HG03442 (cell line): ENCODE data around the gene EPHB1.
"Not testable (repeated sequence)": the region's sequence is repeated elsewhere in the genome, so short reads cannot be mapped to it uniquely, and the experiment has no call there.

ENCODE experiments used
- ATAC-seq: cut with Tn5 transposase; IDR thresholded peaks from one replicate; pipeline ENCODE4 v1.9.1; 2021; ENCODE audit warnings: mild to moderate bottlenecking, moderate library complexity; ENCODE audit not compliant: unreplicated experiment

EPHB1 gene

GRCh38 chr3:134775831-134776230 lies 19.2 kb upstream of the EPHB1 start:
- ATAC-seq = no peak

- no peak for ATAC-seq
Observed at GRCh38 chr3:134776518-134776917, 18.5 kb upstream of the EPHB1 start.

DNA sequence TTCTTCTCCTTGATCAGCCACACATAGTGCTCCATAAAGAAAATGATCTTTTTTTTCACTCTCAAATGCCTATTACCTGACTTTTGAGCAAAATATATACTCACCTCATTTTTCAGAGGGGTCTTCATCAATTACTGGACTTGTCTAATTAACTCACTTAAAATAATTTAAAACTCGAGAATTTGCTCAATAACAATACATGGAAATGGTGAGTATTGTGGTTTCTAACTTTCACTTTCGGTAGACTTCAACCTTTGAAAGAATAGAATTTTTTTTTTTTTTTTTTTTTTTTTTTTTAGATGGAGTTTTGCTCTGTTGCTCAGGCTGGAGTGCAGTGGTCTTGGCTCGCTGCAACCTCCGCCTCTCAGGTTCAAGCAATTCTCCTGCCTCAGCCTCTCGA lies 17.7 kb upstream of the EPHB1 start:
- ATAC-seq = no peak

- not testable (repeated sequence) for ATAC-seq
Observed at GRCh38 chr3:134788283-134788682, 6.8 kb upstream of the EPHB1 start.

DNA sequence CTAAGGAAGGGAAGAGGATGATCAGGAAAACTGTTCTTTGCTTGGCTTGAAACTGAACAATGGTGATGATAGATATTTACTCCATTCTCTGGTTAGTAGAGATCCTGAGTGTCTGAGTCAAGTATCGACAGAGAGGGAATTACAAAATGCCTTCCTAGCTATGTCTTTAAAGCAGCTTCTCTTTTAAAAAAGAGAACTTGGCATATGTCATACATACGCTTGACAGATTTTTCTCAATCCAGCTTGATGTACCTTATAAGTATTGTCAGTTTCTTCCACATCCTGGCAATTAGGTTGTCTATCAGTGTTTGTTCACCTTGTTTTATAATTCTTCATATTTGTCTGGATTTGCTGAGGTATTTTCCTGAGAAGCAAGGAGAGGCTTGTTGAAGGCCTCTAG lies 5.0 kb upstream of the EPHB1 start:
- ATAC-seq = no peak

GRCh38 chr3:134791992-134792391 lies 3.1 kb upstream of the EPHB1 start:
- ATAC-seq = no peak

DNA sequence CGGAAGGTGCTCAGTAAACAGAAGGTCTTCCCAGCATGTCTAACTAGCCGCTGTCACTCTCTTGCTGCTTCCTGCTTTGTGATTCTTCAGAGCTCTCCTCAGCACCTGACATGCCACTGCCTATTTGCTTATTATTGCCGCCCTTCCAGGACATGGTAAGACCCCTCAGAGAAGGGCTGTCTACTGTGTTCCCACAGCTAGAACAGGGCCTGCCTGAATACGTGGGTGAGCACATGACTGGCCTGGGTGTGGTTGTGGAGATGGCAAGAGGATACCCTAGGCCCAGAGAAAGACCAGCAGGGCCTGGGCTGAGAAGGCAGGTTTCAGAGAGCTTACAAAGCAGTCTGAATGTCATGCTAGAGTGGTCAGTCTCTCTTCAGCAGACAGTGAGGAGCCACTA lies 2.4 kb upstream of the EPHB1 start:
- ATAC-seq = no peak

GRCh38 chr3:134793562-134793961 lies 1.5 kb upstream of the EPHB1 start:
- no peak for ATAC-seq

GRCh38 chr3:134794323-134794722 lies 737 bp upstream of the EPHB1 start:
- no peak for ATAC-seq

DNA sequence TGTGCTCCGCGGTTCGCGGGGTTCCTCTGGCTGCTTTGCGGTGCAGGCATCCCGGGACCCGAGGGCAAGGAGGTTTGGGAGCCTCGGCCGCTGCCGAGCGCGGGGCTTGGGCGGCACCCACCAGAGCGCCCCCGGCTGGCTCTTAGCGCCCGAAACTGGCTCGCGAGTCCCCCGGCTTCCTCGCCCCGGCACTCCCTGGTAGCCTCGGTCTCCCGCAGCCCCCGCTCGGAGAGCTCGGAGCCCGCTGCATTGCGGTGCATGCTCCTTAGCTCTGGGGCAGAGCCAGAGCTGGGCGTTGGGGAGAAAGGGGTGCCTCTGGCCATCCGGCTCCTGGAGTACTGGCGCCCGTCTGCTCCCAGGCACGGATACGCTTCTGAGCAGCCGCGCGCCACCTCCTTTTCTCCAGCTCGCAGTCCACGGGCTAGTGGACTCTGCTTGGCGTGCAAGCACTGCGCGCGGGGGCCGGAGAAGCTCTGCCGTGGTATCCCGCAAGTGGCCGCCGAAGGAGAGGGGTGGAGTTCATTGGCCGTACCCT lies 753 bp downstream of the EPHB1 start:
- peak; percentile 4 for ATAC-seq

DNA sequence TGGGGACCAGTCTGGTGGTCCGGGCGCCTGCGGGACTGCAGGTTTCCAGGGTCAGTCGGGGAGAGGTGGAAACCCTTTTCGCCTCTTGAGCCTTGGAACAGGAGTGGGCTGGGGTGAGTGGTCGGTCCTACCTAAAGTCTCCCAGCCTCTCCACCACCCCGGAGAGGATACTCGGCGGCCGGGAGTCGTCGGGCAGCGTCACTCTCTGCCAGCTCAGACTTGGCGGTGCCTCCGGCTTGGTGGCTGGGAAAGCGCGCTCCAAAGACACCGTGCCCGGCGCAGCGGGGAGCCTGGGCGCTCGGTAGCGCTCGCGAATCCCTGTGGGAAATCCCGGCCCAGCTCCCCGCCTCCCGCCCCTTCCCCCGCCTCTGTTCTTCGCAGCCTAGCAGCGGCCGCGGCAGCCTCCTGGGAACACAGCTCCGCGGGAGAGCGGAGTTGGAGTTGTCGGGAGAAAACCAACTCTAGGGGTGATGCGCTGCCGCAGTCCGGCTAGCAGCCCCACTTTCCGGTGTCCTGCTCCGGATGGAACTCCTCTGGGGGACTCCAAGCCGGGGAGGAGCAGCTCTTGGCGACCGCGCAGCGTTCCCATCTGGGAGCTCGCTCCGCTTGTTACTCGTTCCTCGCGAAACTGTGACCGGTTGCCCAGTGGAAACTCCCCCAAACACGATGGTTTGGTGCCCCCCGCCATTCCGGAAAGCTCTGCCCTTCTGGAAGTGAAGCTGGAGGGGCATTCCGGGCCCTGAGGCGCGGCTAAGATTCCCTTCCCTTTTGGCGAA lies 1.4 kb downstream of the EPHB1 start:
- ATAC-seq = no peak

GRCh38 chr3:134797057-134797740 lies 2.1 kb downstream of the EPHB1 start:
- ATAC-seq = no peak

DNA sequence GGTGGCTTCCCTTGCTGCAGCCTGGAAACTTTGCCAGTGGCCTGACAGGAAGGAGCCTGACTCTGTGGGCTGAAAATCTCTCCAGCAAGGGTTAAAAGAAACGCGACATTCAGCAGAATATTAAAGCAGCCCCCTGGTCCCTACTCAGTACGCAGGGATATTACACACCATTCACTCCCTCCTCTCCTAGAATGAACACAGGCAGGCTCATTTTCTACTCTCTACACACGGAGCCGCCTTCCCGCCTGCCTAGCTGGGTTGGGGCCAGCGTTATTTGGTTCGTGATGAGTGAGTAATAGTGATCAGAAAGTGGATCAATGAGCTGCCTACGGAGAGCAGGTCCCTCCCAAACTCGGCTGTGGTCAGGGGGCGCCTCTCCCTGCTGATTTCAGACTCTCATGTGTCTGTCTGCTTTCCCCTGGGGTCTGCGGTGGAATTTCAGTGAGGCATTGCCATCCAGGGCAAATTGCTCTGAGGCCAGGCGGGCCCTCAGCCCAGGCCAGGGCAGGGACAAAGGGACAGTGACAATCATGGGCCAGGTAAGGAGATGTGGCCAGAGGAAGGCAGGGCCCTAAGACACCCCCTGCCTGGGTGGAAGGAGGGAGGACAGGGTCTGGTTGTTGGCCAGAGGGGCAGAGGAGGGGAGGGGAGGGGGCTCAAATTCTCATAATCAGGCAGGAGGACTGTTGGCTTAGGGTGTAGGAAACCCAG lies 2.8 kb downstream of the EPHB1 start:
- no peak for ATAC-seq

DNA sequence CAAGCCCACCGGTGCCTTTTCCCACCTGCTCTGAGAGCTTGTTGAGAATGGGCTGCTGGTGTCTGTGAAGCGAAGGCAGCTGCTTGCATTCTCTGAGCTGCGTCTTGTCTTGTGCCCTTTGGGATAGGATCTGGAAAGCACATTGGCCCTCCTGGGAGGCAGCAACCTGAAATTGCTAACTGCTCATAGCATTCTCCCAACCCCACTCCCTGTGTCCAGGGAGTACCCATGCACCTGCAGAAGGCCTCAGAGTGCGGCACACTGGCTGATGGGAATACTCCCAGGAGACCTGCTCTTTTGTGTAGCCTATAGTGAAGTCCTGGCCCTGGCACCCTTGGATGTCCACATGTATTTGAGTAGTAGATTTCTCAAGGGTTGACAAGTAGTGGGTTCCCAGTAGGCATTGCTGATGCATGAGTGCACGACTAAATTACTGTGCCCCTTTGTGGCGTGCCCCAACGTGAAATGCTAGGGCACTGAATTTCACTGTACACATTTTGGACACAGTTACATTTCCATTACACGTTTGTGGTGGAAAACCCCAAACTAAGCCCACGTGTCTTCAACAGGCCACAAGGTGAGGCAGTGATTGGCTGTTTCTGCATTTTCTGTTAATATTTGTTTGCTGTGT lies 3.7 kb downstream of the EPHB1 start:
- ATAC-seq = no peak

GRCh38 chr3:134799393-134799792 lies 4.3 kb downstream of the EPHB1 start:
- no peak for ATAC-seq

DNA sequence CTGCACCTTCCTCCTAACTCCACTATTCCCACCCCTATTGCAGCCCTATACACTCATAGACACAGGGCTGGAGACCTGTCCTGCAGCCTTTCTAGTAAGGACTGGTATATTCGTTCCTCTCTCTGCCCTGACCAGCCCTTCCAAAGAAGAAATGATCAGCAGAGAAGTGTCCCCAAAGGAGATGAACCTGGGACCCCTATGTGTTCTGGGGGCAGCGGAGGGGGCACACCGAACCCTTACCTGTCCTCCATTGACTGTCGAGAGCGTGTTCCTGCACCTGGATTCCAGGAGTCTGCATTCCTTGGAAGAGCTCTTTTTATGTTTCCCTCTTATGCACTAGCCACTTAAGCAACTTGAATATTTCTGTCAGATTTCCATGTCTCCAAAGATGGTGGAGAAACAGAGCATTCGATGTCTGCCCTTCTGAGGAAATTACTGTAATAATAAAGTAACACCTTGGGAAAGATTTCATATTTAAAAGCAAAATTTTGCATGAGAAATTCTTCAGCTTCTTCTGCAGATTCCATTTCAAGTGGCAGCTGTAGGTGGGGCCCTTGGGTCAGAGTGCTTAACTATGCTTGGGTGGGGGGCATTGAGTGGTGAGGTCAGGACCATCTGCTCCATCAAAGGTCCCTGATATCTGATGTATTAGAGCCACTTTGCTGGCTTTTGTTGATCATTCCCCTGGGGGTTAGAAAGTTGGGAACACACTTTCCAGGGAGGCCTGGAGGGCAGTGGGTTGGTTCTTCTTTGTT lies 6.3 kb downstream of the EPHB1 start:
- no peak for ATAC-seq

- ATAC-seq = no peak
Observed at GRCh38 chr3:134802428-134803050, 7.5 kb downstream of the EPHB1 start.

DNA sequence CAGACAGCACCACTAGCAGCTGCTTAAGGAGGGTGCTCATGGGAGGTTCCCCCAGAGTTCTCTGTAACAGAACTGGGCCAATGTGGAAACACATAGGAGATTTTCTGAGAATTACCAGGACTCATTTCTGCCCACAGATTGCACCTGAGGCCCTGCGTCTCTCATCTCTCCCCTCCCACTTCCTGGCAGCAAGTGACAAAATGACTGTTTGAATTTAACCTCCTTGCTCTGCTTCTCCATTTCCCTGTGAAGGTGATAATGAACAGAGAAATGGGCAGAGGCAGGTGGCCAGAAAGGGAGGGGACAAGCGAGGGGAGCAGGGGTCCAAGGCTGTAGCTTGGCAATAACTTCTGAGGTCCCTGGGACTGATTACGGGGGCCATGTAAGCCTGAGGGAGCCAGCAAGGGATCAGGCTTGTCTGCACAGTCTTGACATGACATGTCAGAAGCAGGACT lies 8.0 kb downstream of the EPHB1 start:
- peak; percentile 69 for ATAC-seq

GRCh38 chr3:134803652-134804051 lies 8.6 kb downstream of the EPHB1 start:
- ATAC-seq = no peak
